Retinal pigment epithelial cell (primary cell): ENCODE data around the gene RAET1G.
"Not testable (repeated sequence)": the region's sequence is repeated elsewhere in the genome, so short reads cannot be mapped to it uniquely, and the experiment has no call there.

Source experiments
- DNase-seq: peaks from one replicate; pipeline ENCODE4 v3.0.0-alpha.2; 2010; ENCODE audit warnings: low read depth
- H3K4me3 ChIP-seq: 2 replicates; pipeline ENCODE4 v1.5.1; 2011; ENCODE audit warnings: mild to moderate bottlenecking, low read length, control low read depth, moderate library complexity
- TF ChIP-seq, protein P1 (sequence below): conservative IDR thresholded peaks from 2 replicates; pipeline ENCODE4 v1.5.1; 2011; ENCODE audit warnings: low read depth, low read length, control low read depth, inconsistent platforms

The RAET1G gene

DNA sequence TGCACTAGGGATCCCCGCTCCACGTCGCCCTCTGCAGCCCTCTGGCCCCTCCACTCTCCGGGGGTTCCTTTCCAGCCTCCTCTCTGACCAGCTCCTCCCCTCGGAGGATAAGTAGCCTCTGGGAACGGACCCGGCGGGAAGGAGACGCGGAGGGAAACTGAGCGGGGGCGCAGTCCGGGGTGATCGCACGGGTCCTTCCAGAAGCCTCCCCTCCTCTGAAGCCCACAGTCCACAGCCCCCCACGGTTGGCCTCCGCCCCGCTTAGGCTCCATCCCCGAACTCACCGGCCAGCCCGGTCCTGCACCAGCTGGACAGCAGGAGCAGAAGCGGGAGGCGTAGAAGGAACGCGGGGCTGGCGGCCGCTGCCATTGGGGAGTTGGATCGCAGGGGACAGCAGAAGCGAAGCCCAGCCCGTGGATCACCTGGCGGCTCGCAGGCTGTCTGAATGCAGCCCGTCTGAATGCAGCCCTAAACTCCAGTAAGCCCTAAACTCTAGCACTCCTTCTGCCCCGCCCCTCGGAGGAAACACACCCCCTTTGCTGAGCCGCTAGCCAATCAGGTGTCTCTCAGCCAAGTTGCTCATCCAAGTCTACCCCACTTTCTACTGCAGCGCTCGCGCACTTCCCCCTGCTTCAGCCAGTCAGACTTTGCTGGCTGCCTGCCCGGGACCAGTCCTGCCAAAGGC, at the start of gene RAET1G:
Gene RAET1G (minus strand): TSS at position 480 of the 685 bp plus-strand sequence. CDS start 111 bp downstream, at position 369.
- peak within 1 kb of the TSS; percentile 66 for H3K4me3 ChIP-seq
- TF ChIP-seq, protein P1, sequence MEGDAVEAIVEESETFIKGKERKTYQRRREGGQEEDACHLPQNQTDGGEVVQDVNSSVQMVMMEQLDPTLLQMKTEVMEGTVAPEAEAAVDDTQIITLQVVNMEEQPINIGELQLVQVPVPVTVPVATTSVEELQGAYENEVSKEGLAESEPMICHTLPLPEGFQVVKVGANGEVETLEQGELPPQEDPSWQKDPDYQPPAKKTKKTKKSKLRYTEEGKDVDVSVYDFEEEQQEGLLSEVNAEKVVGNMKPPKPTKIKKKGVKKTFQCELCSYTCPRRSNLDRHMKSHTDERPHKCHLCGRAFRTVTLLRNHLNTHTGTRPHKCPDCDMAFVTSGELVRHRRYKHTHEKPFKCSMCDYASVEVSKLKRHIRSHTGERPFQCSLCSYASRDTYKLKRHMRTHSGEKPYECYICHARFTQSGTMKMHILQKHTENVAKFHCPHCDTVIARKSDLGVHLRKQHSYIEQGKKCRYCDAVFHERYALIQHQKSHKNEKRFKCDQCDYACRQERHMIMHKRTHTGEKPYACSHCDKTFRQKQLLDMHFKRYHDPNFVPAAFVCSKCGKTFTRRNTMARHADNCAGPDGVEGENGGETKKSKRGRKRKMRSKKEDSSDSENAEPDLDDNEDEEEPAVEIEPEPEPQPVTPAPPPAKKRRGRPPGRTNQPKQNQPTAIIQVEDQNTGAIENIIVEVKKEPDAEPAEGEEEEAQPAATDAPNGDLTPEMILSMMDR, result no peak
- peak; percentile 86 for DNase-seq

GRCh38 chr6:149969635-149970034, 46.7 kb upstream of the RAET1G start:
- TF ChIP-seq, protein P1, result no peak
- DNase-seq, result no peak
- H3K4me3 ChIP-seq, result no peak overlapping the region

DNA sequence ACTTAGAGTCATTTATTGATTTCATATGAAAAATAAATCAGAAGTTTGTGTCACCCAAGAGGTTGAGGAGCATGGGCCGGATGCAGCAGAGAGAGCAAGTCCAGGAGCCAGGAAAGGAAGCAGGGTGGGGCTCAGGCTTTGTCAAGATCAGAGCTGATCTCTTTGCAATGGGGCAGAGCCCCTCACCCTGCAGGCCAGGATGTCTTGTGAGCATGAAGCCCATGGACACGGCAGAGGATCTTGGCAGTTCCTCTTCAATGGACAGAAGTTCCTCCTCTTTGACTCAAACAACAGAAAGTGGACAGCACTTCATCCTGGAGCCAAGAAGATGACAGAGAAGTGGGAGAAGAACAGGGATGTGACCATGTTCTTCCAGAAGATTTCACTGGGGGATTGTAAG, 46.0 kb upstream of the RAET1G start:
- DNase-seq, H3K4me3 ChIP-seq: not testable (repeated sequence)

GRCh38 chr6:149967999-149968398, 45.1 kb upstream of the RAET1G start:
- not testable (repeated sequence) for H3K4me3 ChIP-seq, DNase-seq

- no peak overlapping the region for H3K4me3 ChIP-seq
- DNase-seq, result no peak
- TF ChIP-seq, protein P1, result no peak
Measured at GRCh38 chr6:149967591-149967990, 44.7 kb upstream of the RAET1G start.

GRCh38 chr6:149966319-149966718, 43.4 kb upstream of the RAET1G start:
- H3K4me3 ChIP-seq, DNase-seq: not testable (repeated sequence)

DNA sequence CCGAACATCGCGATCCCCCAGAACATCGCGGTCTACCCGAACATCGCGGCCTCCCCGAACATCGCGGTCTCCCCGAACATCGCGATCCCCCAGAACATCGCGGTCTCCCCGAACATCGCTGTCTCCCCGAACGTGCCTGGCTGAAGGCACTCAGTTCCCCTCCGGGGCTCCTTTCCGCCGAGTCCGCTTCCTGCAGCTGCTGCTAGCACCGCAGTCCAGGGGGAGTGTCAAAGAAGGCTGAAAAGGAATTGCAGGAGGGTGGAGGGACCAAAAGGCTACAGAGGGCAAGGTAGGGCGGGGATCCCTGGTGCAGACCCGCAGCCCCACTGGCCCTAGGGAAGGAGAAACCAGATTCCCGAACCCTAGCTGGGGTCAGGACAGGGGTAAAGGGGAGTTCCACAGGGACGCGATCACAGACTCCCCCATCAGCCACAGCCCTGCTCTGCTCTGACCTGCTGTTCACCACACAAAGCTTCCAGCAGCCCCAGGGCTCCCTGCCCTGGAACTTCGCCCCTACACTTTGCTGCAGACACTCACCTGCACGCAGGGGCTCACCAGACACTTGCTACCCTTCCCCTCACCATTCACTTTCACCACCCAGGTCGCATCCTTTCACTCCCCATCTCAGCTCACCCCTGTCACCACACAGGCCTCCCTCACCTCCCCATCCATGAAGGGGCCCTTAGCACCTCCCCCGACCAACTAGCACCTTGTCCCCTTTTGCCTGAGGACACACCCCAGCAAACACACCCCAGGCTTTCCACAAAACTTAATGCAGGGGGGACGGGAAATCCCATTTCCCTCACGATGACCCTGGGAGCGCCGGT, 42.5 kb upstream of the RAET1G start:
- H3K4me3 ChIP-seq, result peak overlapping the region; percentile 49
- no peak for DNase-seq
- TF ChIP-seq, protein P1, result no peak

DNA sequence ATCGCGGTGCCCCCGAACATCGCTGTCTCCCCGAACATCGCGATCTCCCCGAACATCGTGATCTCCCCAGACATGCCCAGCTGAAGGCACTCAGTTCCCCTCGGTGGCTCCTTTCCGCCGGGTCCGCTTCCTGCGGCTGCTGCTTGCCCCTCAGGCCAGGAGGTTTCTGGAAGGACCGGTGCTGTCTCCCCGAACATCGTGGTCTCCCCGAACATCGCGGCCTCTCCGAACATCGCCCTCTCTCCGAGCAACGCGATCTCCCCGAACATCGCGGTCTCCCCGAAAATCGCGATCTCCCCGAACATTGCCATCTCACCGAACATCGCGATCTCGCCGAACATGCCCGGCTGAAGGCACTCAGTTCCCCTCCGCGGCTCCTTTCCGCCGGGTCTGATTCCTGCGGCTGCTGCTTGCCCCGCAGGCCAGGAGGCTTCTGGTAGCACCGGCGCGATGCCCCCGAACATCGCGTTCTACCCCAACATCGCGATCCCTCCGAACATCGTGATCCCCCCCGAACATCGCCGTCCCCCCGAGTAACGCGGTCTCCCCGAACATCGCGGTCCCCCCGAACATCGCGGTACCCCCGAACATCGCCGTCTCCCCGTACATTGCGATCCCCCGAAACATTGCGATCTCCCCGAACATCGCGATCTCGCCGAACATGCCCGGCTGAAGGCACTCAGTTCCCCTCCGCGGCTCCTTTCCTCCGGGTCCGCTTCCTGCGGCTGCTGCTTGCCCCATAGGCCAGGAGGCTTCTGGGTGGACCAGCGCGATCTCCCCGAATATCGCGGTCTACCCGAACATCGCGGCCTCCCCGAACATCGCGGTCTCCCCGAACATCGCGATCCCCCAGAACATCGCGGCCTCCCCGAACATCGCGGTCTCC, 41.6 kb upstream of the RAET1G start:
- peak overlapping the region; percentile 49 for H3K4me3 ChIP-seq
- TF ChIP-seq, protein P1, result no peak
- no peak for DNase-seq
